Measurements from ENCODE around the gene ST3GAL4. TPM values are rescaled to one million over a fixed set of nuclear protein-coding genes. Genes with fewer than 3 reads are reported as not detected.

ST3GAL4 gene
- total and polyA plus RNA-seq, 9 of the 15 experiments (the other 6 are each of a cell fraction or from before 2014, with no cell fraction given) = 0.27 to 22.9 (median 10.5) TPM

GRCh38 chr11:126461096-126461440 lies 105.6 kb downstream of the ST3GAL4 start:
- H3K9ac ChIP-seq (ENCODE audit: insufficient read depth in 1 of 2, low read depth in 2 of 2, low read length in 2 of 2) = no peak overlapping the region
- no peak overlapping the region for H2AFZ ChIP-seq (ENCODE audit: low read depth, low read length)
- BruUV-seq (replicated peaks) = no TSS peak
- 0% methylated on average over 6 of the region's 8 CpGs for WGBS (ENCODE audit: insufficient coverage, low coverage, missing lambda C conversion rate)
- ATAC-seq = peak; percentile 22; the same call in 1 of the 3 replicates
- CTCF ChIA-PET (ENCODE audit: low intra/inter-chr PET ratio) = no interaction called here
- no peaks in the 10 kb centered on the region; a peak in 1 of 5 replicates for H3K4me1 ChIP-seq (replicated peaks in 1 of 2; ENCODE audit: control insufficient read depth in 2 of 2, insufficient read depth in 2 of 2, low read length in 2 of 2)
- H3K79me2 ChIP-seq (ENCODE audit: control insufficient read depth, insufficient read depth, low read length) = no peaks in the 10 kb centered on the region
- no peaks in the 10 kb centered on the region for H3K36me3 ChIP-seq (ENCODE audit: control insufficient read depth, insufficient read depth, low read length)
- no peak for FAIRE-seq
- intact Hi-C loops (cut with micrococcal nuclease) (no loop called here), in situ Hi-C loops (cut with MboI) (no loop called here)
- H3K27ac ChIP-seq (ENCODE audit: extremely low read depth, low read depth, low read length) = no peak overlapping the region
- no peaks in the 10 kb centered on the region for H3K9me3 ChIP-seq (replicated peaks; ENCODE audit: control insufficient read depth, insufficient read depth, low read depth, low read length)
- DNase-seq (ENCODE audit: extremely low read depth in 1 of 4, low spot score in 3 of 4) = no peak
- H3K27me3 ChIP-seq (ENCODE audit: control insufficient read depth in 2 of 2, insufficient read depth in 2 of 2, low read length in 2 of 2) = peaks cover 30 to 87% of the 10 kb centered on the region in 2 experiments; a peak in 4 of 5 replicates
- POLR2A ChIA-PET = no interaction called here
- H3K9me1 ChIP-seq (ENCODE audit: control insufficient read depth, insufficient read depth, low read length) = no peaks in the 10 kb centered on the region
- no peak overlapping the region for H3K4me2 ChIP-seq (ENCODE audit: insufficient read depth, low read length)
- 0 out of 2 replicates have a peak, but pooled peaks cover 6% of the 10 kb centered on the region for H4K20me1 ChIP-seq (replicated peaks; ENCODE audit: control insufficient read depth, insufficient read depth, low read length)
- H3K4me3 ChIP-seq = no peak overlapping the region
- TF ChIP-seq SRF (CRISPR knock-in tag; IDR thresholded peaks at IDR 0.05) (no peak), ETS2 (tag; IDR thresholded peaks at IDR 0.05; ENCODE audit: borderline replicate concordance, poor library complexity, severe bottlenecking) (no peak), CBX1 (IDR thresholded peaks at IDR 0.05; ENCODE audit: low read depth) (no peak), CHD7 (IDR thresholded peaks at IDR 0.05; ENCODE audit: low read depth, low read length) (no peak), GTF3C2 (IDR thresholded peaks at IDR 0.05; ENCODE audit: borderline replicate concordance, extremely low read depth, insufficient read length) (no peak), RNF2 (IDR thresholded peaks at IDR 0.05) (no peak), ESRRB (CRISPR knock-in tag; IDR thresholded peaks at IDR 0.05; ENCODE audit: borderline replicate concordance) (no peak), CBFA2T2 (conservative IDR thresholded peaks at IDR 0.05) (no peak), HLTF (IDR thresholded peaks at IDR 0.05) (no peak)

All from K562 (cell line).